WTC11 (cell line): ENCODE measurements around the gene TLE4. TPM values are rescaled to one million over a fixed set of nuclear protein-coding genes. Genes with fewer than 3 reads are reported as not detected.
A peak's percentile ranks its signal among the peaks of the same experiment; 100 is the strongest.

Source experiments
- ATAC-seq: fragments of 200-7000 bp; cut with Tn5 transposase; 2 replicates; pipeline ENCODE4 v1.10.0; 2021; ENCODE audit warnings: mild to moderate bottlenecking, moderate library complexity
- CTCF ChIA-PET: fragments of 300-600 bp; sonication (Branson Sonifier 250); formaldehyde crosslinking; loops from one replicate; lab custom pipeline; 2021; ENCODE audit warnings: antibody characterized with exemption; lab: Charles Lee
- POLR2A ChIA-PET: fragments of 350-600 bp; sonication (Branson Sonifier 250); formaldehyde crosslinking; loops from one replicate; lab custom pipeline; 2021; ENCODE audit warnings: antibody characterized with exemption; lab: Charles Lee
- DNase-seq: peaks from one replicate; pipeline ENCODE4 v3.0.0; 2021; ENCODE audit warnings: low spot score
- H3K27ac Mint-ChIP-seq: 2 replicates; pipeline ENCODE4 v1.8.0; 2021; ENCODE audit warnings: mixed read lengths
- H3K27me3 Mint-ChIP-seq: 2 replicates; pipeline ENCODE4 v1.8.0; 2021; ENCODE audit warnings: low read depth, mild to moderate bottlenecking, moderate library complexity, mixed read lengths
- H3K36me3 Mint-ChIP-seq: 2 replicates; pipeline ENCODE4 v1.8.0; 2021; ENCODE audit warnings: mixed read lengths
- H3K4me1 Mint-ChIP-seq: 2 replicates; pipeline ENCODE4 v1.8.0; 2022; ENCODE audit warnings: mixed read lengths
- H3K4me3 Mint-ChIP-seq: 2 replicates; pipeline ENCODE4 v1.8.0; 2021; ENCODE audit warnings: mild to moderate bottlenecking, moderate library complexity, mixed read lengths
- H3K9me3 Mint-ChIP-seq: 2 replicates; pipeline ENCODE4 v1.8.0; 2021; ENCODE audit warnings: mixed read lengths
- AFF4 ChIP-seq: sonication (generic); formaldehyde crosslinking; IDR thresholded peaks from 2 replicates; pipeline ENCODE4 v1.8.1; 2023; ENCODE audit warnings: mild to moderate bottlenecking, missing genetic modification reagents, borderline replicate concordance
- ATF6 ChIP-seq: sonication (generic); formaldehyde crosslinking; IDR thresholded peaks from 2 replicates; pipeline ENCODE4 v1.8.1; 2023; ENCODE audit warnings: mild to moderate bottlenecking, missing genetic modification reagents
- CREM ChIP-seq: sonication (generic); formaldehyde crosslinking; IDR thresholded peaks from 2 replicates; pipeline ENCODE4 v1.8.1; 2022; ENCODE audit warnings: mild to moderate bottlenecking, missing genetic modification reagents, moderate library complexity
- E2F5 ChIP-seq: sonication (generic); formaldehyde crosslinking; IDR thresholded peaks from 2 replicates; pipeline ENCODE4 v1.8.1; 2022; ENCODE audit warnings: mild to moderate bottlenecking, moderate library complexity, missing genetic modification reagents
- ERG ChIP-seq: fragments of 250-450 bp; sonication (Bioruptor Pico); IDR thresholded peaks from 2 replicates; pipeline ENCODE4 v1.8.0; 2021; ENCODE audit warnings: mild to moderate bottlenecking
- FOXJ3 ChIP-seq: sonication (generic); formaldehyde crosslinking; IDR thresholded peaks from 2 replicates; pipeline ENCODE4 v1.9.0; 2021; ENCODE audit warnings: missing genetic modification reagents, mild to moderate bottlenecking, borderline replicate concordance
- FOXK1 ChIP-seq: sonication (generic); formaldehyde crosslinking; IDR thresholded peaks from 2 replicates; pipeline ENCODE4 v1.8.0; 2022; ENCODE audit warnings: mild to moderate bottlenecking, moderate library complexity, missing genetic modification reagents
- GTF2I ChIP-seq: fragments of 250-450 bp; sonication (Bioruptor Pico); conservative IDR thresholded peaks from 2 replicates; pipeline ENCODE4 v1.4.0; 2021; ENCODE audit warnings: mild to moderate bottlenecking
- JAZF1 ChIP-seq: fragments of 250-450 bp; sonication (Bioruptor Pico); IDR thresholded peaks from 2 replicates; pipeline ENCODE4 v1.9.0; 2021; ENCODE audit warnings: moderate library complexity, mild to moderate bottlenecking, inconsistent platforms
- KAT7 ChIP-seq: sonication (generic); formaldehyde crosslinking; IDR thresholded peaks from 2 replicates; pipeline ENCODE4 v1.8.1; 2023; ENCODE audit warnings: missing genetic modification reagents, mild to moderate bottlenecking, borderline replicate concordance
- NFE2L1 ChIP-seq: sonication (generic); formaldehyde crosslinking; IDR thresholded peaks from 2 replicates; pipeline ENCODE4 v1.8.1; 2023; ENCODE audit warnings: missing genetic modification reagents
- RORB ChIP-seq: fragments of 250-450 bp; sonication (Bioruptor Pico); IDR thresholded peaks from 2 replicates; pipeline ENCODE4 v1.9.0; 2021; ENCODE audit warnings: mild to moderate bottlenecking
- SMAD4 ChIP-seq: sonication (generic); formaldehyde crosslinking; IDR thresholded peaks from 2 replicates; pipeline ENCODE4 v1.8.0; 2022; ENCODE audit warnings: mild to moderate bottlenecking, missing genetic modification reagents
- SOX15 ChIP-seq: fragments of 250-450 bp; sonication (Bioruptor Pico); IDR thresholded peaks from 2 replicates; pipeline ENCODE4 v1.9.0; 2021; ENCODE audit warnings: mild to moderate bottlenecking
- USF1 ChIP-seq: sonication (generic); formaldehyde crosslinking; IDR thresholded peaks from 2 replicates; pipeline ENCODE4 v1.8.0; 2022; ENCODE audit warnings: mild to moderate bottlenecking, missing genetic modification reagents
- USF2 ChIP-seq: sonication (generic); formaldehyde crosslinking; IDR thresholded peaks from 2 replicates; pipeline ENCODE4 v1.8.1; 2023; ENCODE audit warnings: mild to moderate bottlenecking, missing genetic modification reagents, moderate library complexity
- ZMAT4 ChIP-seq: fragments of 250-450 bp; sonication (Bioruptor Pico); IDR thresholded peaks from 2 replicates; pipeline ENCODE4 v1.9.0; 2021; ENCODE audit warnings: mild to moderate bottlenecking
- ZNF121 ChIP-seq: sonication (generic); formaldehyde crosslinking; IDR thresholded peaks from 2 replicates; pipeline ENCODE4 v1.8.0; 2023; ENCODE audit warnings: missing genetic modification reagents
- ZNF263 ChIP-seq: sonication (generic); formaldehyde crosslinking; IDR thresholded peaks from 2 replicates; pipeline ENCODE4 v1.8.1; 2022; ENCODE audit warnings: low read depth, mild to moderate bottlenecking, moderate library complexity, missing genetic modification reagents
- ZNF423 ChIP-seq: fragments of 250-450 bp; sonication (Bioruptor Pico); IDR thresholded peaks from 2 replicates; pipeline ENCODE4 v2.1.2; 2022; ENCODE audit warnings: mild to moderate bottlenecking, moderate library complexity
- ZNF512 ChIP-seq: sonication (generic); formaldehyde crosslinking; IDR thresholded peaks from 2 replicates; pipeline ENCODE4 v1.8.1; 2022; ENCODE audit warnings: missing genetic modification reagents, borderline replicate concordance
- total RNA-seq: library from RNA; stranded (reverse); gene quantifications from 3 replicates; pipeline ENCODE4 v1.2.3, GENCODE V29; 2021

The TLE4 gene
- total RNA-seq, 1 experiment from 2014 or later = 48.1 TPM

GRCh38 chr9:79708541-79708940 is 136.8 kb downstream of the TLE4 start (continued):
- TF ChIP-seq ZNF512 (CRISPR knock-in tag) = no peak

GRCh38 chr9:79709743-79710674 is 138.2 kb downstream of the TLE4 start:
- peaks cover 58% of the 10 kb centered on the region for H3K36me3 Mint-ChIP-seq
- H3K9me3 Mint-ChIP-seq = no peaks in the 10 kb centered on the region
- H3K27me3 Mint-ChIP-seq = no peaks in the 10 kb centered on the region
- no peak overlapping the region for H3K4me3 Mint-ChIP-seq
- ChIA-PET CTCF (no interaction called here), POLR2A (no interaction called here)
- TF ChIP-seq SMAD4 (CRISPR knock-in tag) (no peak), NFE2L1 (CRISPR knock-in tag) (no peak), KAT7 (CRISPR knock-in tag) (no peak), FOXJ3 (CRISPR knock-in tag) (no peak), ERG (CRISPR knock-in tag) (no peak), AFF4 (CRISPR knock-in tag) (no peak), ZNF263 (no peak), CREM (CRISPR knock-in tag) (no peak), ZMAT4 (CRISPR knock-in tag) (no peak), GTF2I (no peak), JAZF1 (no peak), FOXK1 (no peak), SOX15 (CRISPR knock-in tag) (no peak), USF1 (CRISPR knock-in tag) (no peak), ZNF121 (CRISPR knock-in tag) (no peak), RORB (CRISPR knock-in tag) (no peak), E2F5 (CRISPR knock-in tag) (no peak), USF2 (CRISPR knock-in tag) (no peak), ATF6 (CRISPR knock-in tag) (no peak), ZNF423 (CRISPR knock-in tag) (no peak)
- ATAC-seq (peak; percentile 61), DNase-seq (no peak)
- peak overlapping the region; percentile 37; the same call in 1 of the 2 replicates for H3K27ac Mint-ChIP-seq
- H3K4me1 Mint-ChIP-seq = peaks cover 23% of the 10 kb centered on the region
